CD4-positive, alpha-beta T cell (primary cell): Measurements from ENCODE around the gene ALS2CL. TPM values are rescaled to one million over a fixed set of nuclear protein-coding genes. Genes with fewer than 3 reads are reported as not detected.

Experiments
- ATAC-seq: fragments of 200-7000 bp; cut with Tn5 transposase; one replicate; pipeline ENCODE4 v1.10.0; 2022; ENCODE audit warnings: mild to moderate bottlenecking; ENCODE audit not compliant: poor library complexity
- CTCF ChIA-PET: fragments of 350-600 bp; sonication (Branson Sonifier 250); formaldehyde crosslinking; loops from one replicate; lab custom pipeline; 2021; ENCODE audit warnings: antibody characterized with exemption, inconsistent platforms; lab: Charles Lee
- POLR2A ChIA-PET: fragments of 350-600 bp; sonication (Branson Sonifier 250); formaldehyde crosslinking; loops from one replicate; lab custom pipeline; 2021; ENCODE audit warnings: antibody characterized with exemption, inconsistent platforms; lab: Charles Lee
- DNase-seq, 14 experiments: peaks; one replicate each; pipeline ENCODE4 v3.0.0-alpha.2; 2013 to 2020; ENCODE audit warnings: mixed read lengths in 2 of 14
- H3K27ac ChIP-seq, 2 donors: one replicate each; pipeline versions ENCODE4 v1.5.1 to v1.7.0; 2013; ENCODE audit warnings: low read length in 2 of 2, low read depth in 1 of 2, mild to moderate bottlenecking in 1 of 2
- H3K27me3 ChIP-seq, 2 experiments: 1 replicate in 1 of 2; 2 replicates in 1 of 2; pipeline versions ENCODE4 v1.6.1 to v1.7.0; 2013; ENCODE audit warnings: low read length in 2 of 2, control low read depth in 1 of 2, mild to moderate bottlenecking in 1 of 2, moderate library complexity in 1 of 2; ENCODE audit not compliant: insufficient read depth in 2 of 2, control insufficient read depth in 1 of 2
- H3K36me3 ChIP-seq: one replicate; pipeline ENCODE4 v1.6.1; 2013; ENCODE audit warnings: low read length, control low read depth; ENCODE audit not compliant: insufficient read depth
- H3K4me1 ChIP-seq: one replicate; pipeline ENCODE4 v1.6.1; 2013; ENCODE audit warnings: low read length, control low read depth; ENCODE audit not compliant: insufficient read depth
- H3K4me3 ChIP-seq: one replicate; pipeline ENCODE4 v1.5.1; 2013; ENCODE audit warnings: mild to moderate bottlenecking, low read length, moderate library complexity
- H3K9me3 ChIP-seq, 2 experiments: 1 replicate in 1 of 2; 2 replicates in 1 of 2; pipeline versions ENCODE4 v1.6.1 to v1.7.0; 2013; ENCODE audit warnings: low read length in 2 of 2, mild to moderate bottlenecking in 2 of 2, control low read depth in 1 of 2, moderate library complexity in 1 of 2; ENCODE audit not compliant: control insufficient read depth in 1 of 2, insufficient read depth in 1 of 2
- H3K27ac Mint-ChIP-seq: one replicate; pipeline ENCODE4 v1.8.0; 2020; ENCODE audit warnings: mixed read lengths
- H3K27me3 Mint-ChIP-seq: one replicate; pipeline ENCODE4 v1.8.0; 2021; ENCODE audit warnings: mixed read lengths
- H3K36me3 Mint-ChIP-seq: one replicate; pipeline ENCODE4 v1.8.0; 2021; ENCODE audit warnings: low read depth, mixed read lengths
- H3K4me1 Mint-ChIP-seq: one replicate; pipeline ENCODE4 v1.8.0; 2021; ENCODE audit warnings: low read depth, mixed read lengths
- H3K4me3 Mint-ChIP-seq: one replicate; pipeline ENCODE4 v1.8.0; 2020; ENCODE audit warnings: mild to moderate bottlenecking, mixed read lengths
- H3K9me3 Mint-ChIP-seq: one replicate; pipeline ENCODE4 v1.8.0; 2020; ENCODE audit warnings: mixed read lengths
- intact Hi-C, 2 experiments: fragments of 100-400 bp; cut with DNase I in 1 of 2; cut with micrococcal nuclease in 1 of 2; formaldehyde crosslinking; loops; one replicate each; pipeline versions ENCODE4 v1.15.1 to v1.9.0; 2023 to 2025; cut with DNase I, micrococcal nuclease
- total RNA-seq, 174 experiments: library from RNA in 2 of 174; stranded (reverse) in 2 of 174; gene quantifications; one replicate each; pipeline ENCODE4 v1.2.3 and lab custom pipeline; 2021 to 2026
- TF ChIP-seq, protein P1 (sequence below): fragments of 200-600 bp; IDR thresholded peaks from one replicate; pipeline ENCODE4 v1.8.0; 2022; ENCODE audit warnings: antibody characterized with exemption, mild to moderate bottlenecking

Gene ALS2CL
- total RNA-seq, 2 experiments from 2014 or later, result 45.8 to 47.6 TPM

DNA sequence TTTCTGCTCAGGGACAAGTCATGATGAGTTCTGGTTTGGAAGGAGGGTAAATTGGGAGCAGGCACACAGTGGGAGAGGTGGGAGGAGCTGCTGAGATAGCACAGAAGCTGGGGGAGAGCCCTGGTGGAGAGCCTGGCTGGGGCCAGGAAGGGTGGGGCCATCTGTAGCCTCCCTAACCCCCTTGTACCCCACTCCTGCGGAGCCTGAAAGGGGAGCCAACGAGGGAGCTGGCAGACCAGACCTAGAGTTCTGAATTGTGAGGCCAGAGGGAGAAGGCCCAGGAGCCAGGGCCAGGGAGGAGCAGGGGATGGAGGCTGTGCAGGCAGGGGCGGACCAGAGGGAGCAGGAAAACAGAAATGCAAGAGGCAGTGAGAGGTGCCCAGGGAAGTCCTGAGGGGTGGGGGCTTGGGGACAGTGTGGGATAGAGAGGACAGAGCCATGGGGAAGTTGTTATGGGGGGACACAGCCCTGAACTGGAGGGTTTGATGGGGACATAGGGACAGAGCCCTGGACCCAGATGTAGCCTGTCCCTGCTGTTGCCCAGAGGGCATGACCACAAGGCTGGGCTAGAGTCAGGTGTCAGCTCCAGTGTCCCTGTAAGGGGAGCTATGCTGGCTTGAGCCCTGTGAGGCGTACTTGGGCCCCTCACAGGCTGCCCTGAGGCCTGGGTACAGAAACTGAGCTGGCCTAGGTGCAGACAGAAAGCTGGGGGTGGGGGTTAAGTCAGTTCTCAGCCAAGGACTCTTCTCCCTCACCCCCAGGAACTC is 8.9 kb upstream of the ALS2CL start:
- ATAC-seq (no peak), DNase-seq (no peak)
- Mint-ChIP-seq H3K4me3 (peak overlapping the region; percentile 3), H3K9me3 (no peaks in the 10 kb centered on the region), H3K4me1 (peaks cover 39% of the 10 kb centered on the region), H3K27me3 (no peaks in the 10 kb centered on the region), H3K36me3 (no peaks in the 10 kb centered on the region), H3K27ac (no peak overlapping the region)
- POLR2A ChIA-PET, result interaction anchor here (0.7 kb wide), 1 partner anchor 280 kb away, joined by 3 read pairs; no protein-coding TSS in a partner anchor
- no peak overlapping the region for H3K27ac ChIP-seq
- TF ChIP-seq, protein P1, sequence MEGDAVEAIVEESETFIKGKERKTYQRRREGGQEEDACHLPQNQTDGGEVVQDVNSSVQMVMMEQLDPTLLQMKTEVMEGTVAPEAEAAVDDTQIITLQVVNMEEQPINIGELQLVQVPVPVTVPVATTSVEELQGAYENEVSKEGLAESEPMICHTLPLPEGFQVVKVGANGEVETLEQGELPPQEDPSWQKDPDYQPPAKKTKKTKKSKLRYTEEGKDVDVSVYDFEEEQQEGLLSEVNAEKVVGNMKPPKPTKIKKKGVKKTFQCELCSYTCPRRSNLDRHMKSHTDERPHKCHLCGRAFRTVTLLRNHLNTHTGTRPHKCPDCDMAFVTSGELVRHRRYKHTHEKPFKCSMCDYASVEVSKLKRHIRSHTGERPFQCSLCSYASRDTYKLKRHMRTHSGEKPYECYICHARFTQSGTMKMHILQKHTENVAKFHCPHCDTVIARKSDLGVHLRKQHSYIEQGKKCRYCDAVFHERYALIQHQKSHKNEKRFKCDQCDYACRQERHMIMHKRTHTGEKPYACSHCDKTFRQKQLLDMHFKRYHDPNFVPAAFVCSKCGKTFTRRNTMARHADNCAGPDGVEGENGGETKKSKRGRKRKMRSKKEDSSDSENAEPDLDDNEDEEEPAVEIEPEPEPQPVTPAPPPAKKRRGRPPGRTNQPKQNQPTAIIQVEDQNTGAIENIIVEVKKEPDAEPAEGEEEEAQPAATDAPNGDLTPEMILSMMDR, result no peak
- no peak overlapping the region for H3K4me3 ChIP-seq
- CTCF ChIA-PET, result no interaction called here
- peaks cover 0 to 7% of the 10 kb centered on the region in 2 experiments for H3K9me3 ChIP-seq
- peaks cover 0 to 9% of the 10 kb centered on the region in 2 experiments for H3K27me3 ChIP-seq
- H3K36me3 ChIP-seq, result no peaks in the 10 kb centered on the region
- peaks cover 40% of the 10 kb centered on the region for H3K4me1 ChIP-seq
- intact Hi-C loops, result loop anchor here in 1 of 2 experiments (10.0 kb wide), 1 partner anchor 622 kb away; no protein-coding TSS in a partner anchor

DNA sequence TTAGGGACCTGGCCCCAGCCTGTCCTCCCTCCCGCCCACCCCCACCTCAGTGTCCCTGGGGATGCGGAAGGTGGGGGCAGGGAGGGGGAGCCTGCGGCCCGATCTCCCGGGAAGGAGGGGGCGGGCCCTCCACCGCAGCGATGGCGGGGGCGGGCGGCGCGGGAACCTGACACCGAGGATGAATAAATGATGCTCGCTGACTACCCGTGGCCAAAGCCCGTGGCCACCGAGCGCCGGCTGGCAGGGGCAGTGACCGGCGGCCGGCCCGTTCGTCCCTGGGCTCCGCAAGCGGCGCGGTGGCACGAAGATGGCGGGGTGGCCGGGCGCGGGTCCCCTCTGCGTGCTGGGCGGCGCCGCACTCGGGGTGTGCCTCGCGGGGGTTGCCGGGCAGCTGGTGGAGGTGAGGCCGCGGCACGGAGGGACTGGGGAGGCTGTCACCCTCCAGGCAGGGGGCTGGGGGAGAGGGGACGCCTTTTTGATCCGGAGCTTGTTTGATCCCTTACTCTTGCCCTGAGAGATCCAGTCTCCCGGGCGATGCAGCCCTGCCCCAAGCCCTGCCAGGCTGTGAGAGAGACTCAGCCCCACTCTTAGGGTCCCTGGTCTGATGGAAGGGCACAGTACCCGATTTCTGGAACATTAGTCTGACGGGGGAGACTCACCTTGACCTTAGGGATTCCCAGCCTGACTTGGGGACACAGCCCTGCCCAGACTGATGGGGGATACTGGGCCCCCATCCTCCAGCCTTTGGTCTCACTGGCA is 7.9 kb upstream of the ALS2CL start, which contains the start of gene TMIE:
Gene TMIE, plus strand, starts transcription at position 212 of the 759 bp plus-strand sequence. Its CDS starts 96 bp downstream, at position 308.
- POLR2A ChIA-PET, result interaction anchor here (0.7 kb wide), 1 partner anchor 281 kb away, joined by 3 read pairs; no protein-coding TSS in a partner anchor
- Mint-ChIP-seq H3K36me3 (no peaks in the 10 kb centered on the region), H3K9me3 (no peaks in the 10 kb centered on the region), H3K27ac (no peak within 1 kb of the TSS), H3K4me3 (peak within 1 kb of the TSS; percentile 51), H3K4me1 (peaks cover 49% of the 10 kb centered on the region), H3K27me3 (no peaks in the 10 kb centered on the region)
- Histone ChIP-seq H3K36me3 (no peaks in the 10 kb centered on the region), H3K4me3 (peak within 1 kb of the TSS; percentile 7), H3K4me1 (peaks cover 47% of the 10 kb centered on the region), H3K27me3 (peaks cover 0 to 9% of the 10 kb centered on the region in 2 experiments), H3K9me3 (peaks cover 0 to 7% of the 10 kb centered on the region in 2 experiments), H3K27ac (no peak within 1 kb of the TSS)
- DNase-seq, result peak in 2 of 14 experiments; percentile 28 to 39
- ATAC-seq, result peak; percentile 28
- CTCF ChIA-PET, result no interaction called here
- intact Hi-C loops, result loop anchor here in 1 of 2 experiments (10.0 kb wide), 1 partner anchor 623 kb away; no protein-coding TSS in a partner anchor
- TF ChIP-seq, protein P1, result no peak

DNA sequence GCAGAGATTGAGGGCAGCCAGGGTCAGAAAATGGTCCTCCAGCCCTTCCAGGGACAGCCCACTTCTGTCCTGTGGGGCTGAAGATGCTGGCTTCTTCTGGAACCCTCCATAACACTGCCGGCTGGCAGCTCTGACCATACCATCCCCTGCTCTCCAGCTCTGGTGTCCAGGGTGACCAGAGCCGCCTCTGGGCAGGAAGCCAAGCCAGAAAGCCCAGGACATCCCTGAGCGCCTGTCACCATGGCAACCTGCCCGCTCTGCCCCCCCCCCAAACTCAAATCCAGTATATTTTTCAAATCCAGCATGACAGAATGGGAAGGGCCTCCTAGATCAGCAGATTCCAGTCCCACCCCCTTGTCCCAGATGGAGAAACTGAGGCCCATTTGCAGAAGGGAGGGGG is 7.3 kb upstream of the ALS2CL start:
- H3K27ac Mint-ChIP-seq, result no peak overlapping the region
- DNase-seq (no peak), ATAC-seq (no peak)
- ChIA-PET POLR2A (no interaction called here), CTCF (no interaction called here)
- no peaks in the 10 kb centered on the region for H3K36me3 Mint-ChIP-seq
- peaks cover 55% of the 10 kb centered on the region for H3K4me1 Mint-ChIP-seq
- TF ChIP-seq, protein P1, result no peak
- H3K9me3 Mint-ChIP-seq, result no peaks in the 10 kb centered on the region
- no peaks in the 10 kb centered on the region for H3K27me3 Mint-ChIP-seq
- peaks cover 0 to 9% of the 10 kb centered on the region in 2 experiments for H3K27me3 ChIP-seq
- no peak overlapping the region for H3K27ac ChIP-seq
- no peak overlapping the region for H3K4me3 Mint-ChIP-seq
- H3K4me3 ChIP-seq, result no peak overlapping the region
- intact Hi-C loops, result loop anchor here in 1 of 2 experiments (10.0 kb wide), 1 partner anchor 624 kb away; no protein-coding TSS in a partner anchor
- H3K36me3 ChIP-seq, result no peaks in the 10 kb centered on the region
- peaks cover 0 to 7% of the 10 kb centered on the region in 2 experiments for H3K9me3 ChIP-seq
- peaks cover 53% of the 10 kb centered on the region for H3K4me1 ChIP-seq
